ENCODE data around the gene SNTB2. TPM values are rescaled to one million over a fixed set of nuclear protein-coding genes. Genes with fewer than 3 reads are reported as not detected.

Gene SNTB2
- total and polyA plus RNA-seq, 2 of the 8 experiments (the other 6 are each of a cell fraction or from before 2014, with no cell fraction given), result 6.0 to 16.1 TPM

DNA sequence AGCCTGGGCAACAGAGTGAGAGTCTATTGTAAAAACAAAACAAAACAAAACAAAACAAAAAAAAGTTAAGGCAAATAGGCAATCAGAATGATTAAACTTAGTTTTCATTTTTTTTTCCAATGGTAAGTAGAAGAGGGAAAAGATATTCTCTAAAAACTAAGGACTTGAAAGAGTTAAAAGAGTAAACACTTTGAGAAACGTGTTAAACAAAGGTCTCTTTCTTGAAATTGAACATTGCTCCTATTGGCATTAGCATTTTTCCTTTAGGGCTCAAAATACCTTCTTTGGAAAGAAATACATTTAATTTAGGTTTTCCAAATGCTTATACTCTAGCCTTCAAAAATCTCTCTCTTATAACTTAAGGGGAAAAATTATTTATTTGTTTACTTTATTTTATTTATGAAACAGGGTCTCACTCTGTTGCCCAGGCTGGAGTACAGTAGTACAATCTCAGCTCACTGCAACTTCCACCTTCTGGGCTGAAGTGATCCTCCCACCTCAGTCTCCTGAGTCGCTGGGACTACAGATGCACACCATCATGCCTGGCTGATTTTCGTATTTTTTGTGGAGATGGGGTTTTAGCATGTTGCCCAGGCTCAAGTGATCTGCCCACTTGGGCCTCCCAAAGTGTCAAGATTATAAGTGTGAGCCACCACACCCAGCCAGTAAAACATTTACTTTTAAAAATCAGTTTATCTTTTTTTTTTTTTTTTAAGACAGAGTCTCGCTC, 79.5 kb downstream of the SNTB2 start (continued):
- TF ChIP-seq, protein P1, sequence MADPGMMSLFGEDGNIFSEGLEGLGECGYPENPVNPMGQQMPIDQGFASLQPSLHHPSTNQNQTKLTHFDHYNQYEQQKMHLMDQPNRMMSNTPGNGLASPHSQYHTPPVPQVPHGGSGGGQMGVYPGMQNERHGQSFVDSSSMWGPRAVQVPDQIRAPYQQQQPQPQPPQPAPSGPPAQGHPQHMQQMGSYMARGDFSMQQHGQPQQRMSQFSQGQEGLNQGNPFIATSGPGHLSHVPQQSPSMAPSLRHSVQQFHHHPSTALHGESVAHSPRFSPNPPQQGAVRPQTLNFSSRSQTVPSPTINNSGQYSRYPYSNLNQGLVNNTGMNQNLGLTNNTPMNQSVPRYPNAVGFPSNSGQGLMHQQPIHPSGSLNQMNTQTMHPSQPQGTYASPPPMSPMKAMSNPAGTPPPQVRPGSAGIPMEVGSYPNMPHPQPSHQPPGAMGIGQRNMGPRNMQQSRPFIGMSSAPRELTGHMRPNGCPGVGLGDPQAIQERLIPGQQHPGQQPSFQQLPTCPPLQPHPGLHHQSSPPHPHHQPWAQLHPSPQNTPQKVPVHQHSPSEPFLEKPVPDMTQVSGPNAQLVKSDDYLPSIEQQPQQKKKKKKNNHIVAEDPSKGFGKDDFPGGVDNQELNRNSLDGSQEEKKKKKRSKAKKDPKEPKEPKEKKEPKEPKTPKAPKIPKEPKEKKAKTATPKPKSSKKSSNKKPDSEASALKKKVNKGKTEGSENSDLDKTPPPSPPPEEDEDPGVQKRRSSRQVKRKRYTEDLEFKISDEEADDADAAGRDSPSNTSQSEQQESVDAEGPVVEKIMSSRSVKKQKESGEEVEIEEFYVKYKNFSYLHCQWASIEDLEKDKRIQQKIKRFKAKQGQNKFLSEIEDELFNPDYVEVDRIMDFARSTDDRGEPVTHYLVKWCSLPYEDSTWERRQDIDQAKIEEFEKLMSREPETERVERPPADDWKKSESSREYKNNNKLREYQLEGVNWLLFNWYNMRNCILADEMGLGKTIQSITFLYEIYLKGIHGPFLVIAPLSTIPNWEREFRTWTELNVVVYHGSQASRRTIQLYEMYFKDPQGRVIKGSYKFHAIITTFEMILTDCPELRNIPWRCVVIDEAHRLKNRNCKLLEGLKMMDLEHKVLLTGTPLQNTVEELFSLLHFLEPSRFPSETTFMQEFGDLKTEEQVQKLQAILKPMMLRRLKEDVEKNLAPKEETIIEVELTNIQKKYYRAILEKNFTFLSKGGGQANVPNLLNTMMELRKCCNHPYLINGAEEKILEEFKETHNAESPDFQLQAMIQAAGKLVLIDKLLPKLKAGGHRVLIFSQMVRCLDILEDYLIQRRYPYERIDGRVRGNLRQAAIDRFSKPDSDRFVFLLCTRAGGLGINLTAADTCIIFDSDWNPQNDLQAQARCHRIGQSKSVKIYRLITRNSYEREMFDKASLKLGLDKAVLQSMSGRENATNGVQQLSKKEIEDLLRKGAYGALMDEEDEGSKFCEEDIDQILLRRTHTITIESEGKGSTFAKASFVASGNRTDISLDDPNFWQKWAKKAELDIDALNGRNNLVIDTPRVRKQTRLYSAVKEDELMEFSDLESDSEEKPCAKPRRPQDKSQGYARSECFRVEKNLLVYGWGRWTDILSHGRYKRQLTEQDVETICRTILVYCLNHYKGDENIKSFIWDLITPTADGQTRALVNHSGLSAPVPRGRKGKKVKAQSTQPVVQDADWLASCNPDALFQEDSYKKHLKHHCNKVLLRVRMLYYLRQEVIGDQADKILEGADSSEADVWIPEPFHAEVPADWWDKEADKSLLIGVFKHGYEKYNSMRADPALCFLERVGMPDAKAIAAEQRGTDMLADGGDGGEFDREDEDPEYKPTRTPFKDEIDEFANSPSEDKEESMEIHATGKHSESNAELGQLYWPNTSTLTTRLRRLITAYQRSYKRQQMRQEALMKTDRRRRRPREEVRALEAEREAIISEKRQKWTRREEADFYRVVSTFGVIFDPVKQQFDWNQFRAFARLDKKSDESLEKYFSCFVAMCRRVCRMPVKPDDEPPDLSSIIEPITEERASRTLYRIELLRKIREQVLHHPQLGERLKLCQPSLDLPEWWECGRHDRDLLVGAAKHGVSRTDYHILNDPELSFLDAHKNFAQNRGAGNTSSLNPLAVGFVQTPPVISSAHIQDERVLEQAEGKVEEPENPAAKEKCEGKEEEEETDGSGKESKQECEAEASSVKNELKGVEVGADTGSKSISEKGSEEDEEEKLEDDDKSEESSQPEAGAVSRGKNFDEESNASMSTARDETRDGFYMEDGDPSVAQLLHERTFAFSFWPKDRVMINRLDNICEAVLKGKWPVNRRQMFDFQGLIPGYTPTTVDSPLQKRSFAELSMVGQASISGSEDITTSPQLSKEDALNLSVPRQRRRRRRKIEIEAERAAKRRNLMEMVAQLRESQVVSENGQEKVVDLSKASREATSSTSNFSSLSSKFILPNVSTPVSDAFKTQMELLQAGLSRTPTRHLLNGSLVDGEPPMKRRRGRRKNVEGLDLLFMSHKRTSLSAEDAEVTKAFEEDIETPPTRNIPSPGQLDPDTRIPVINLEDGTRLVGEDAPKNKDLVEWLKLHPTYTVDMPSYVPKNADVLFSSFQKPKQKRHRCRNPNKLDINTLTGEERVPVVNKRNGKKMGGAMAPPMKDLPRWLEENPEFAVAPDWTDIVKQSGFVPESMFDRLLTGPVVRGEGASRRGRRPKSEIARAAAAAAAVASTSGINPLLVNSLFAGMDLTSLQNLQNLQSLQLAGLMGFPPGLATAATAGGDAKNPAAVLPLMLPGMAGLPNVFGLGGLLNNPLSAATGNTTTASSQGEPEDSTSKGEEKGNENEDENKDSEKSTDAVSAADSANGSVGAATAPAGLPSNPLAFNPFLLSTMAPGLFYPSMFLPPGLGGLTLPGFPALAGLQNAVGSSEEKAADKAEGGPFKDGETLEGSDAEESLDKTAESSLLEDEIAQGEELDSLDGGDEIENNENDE (IDR thresholded peaks at IDR 0.05; ENCODE audit: insufficient replicate concordance, low read length), result no peak
- no peak for TF ChIP-seq ZNF274 (IDR thresholded peaks at IDR 0.05; ENCODE audit: borderline replicate concordance, extremely low read depth, low read length)
- no peak for TF ChIP-seq SIN3A (conservative IDR thresholded peaks at IDR 0.05 in 1 of 2, IDR thresholded peaks at IDR 0.05 in 1 of 2; ENCODE audit: low read depth in 1 of 2, low read length in 2 of 2)
- TF ChIP-seq ASH2L (IDR thresholded peaks at IDR 0.05; ENCODE audit: low read length), result no peak
- no peak for TF ChIP-seq SP1 (IDR thresholded peaks at IDR 0.05; ENCODE audit: low read depth, low read length)
